OCI-M2 (cell line): ENCODE measurements around the gene SCN5A.

Source experiments
- DNase-seq: peaks from one replicate; lab custom pipeline; 2025; ENCODE audit not compliant: unreplicated experiment; lab: John Stamatoyannopoulos, UW

Gene SCN5A

GRCh38 chr3:38563070-38563885 is 86.2 kb downstream of the SCN5A start:
- no peak for DNase-seq

- no peak for DNase-seq
These were observed 87.0 kb downstream of the SCN5A start for GRCh38 chr3:38562467-38562925.

GRCh38 chr3:38561746-38562466 is 87.6 kb downstream of the SCN5A start:
- DNase-seq: no peak

GRCh38 chr3:38560996-38561717 is 88.3 kb downstream of the SCN5A start:
- DNase-seq: no peak

- DNase-seq: no peak
These were observed 89.2 kb downstream of the SCN5A start for GRCh38 chr3:38560284-38560683.

- no peak for DNase-seq
These were observed 90.6 kb downstream of the SCN5A start for GRCh38 chr3:38558864-38559263.

GRCh38 chr3:38556640-38557358 is 92.7 kb downstream of the SCN5A start:
- no peak for DNase-seq

GRCh38 chr3:38555926-38556325 is 93.6 kb downstream of the SCN5A start:
- DNase-seq: no peak

GRCh38 chr3:38555149-38555840 is 94.2 kb downstream of the SCN5A start:
- DNase-seq: no peak

- DNase-seq: no peak
These were observed 95.2 kb downstream of the SCN5A start for GRCh38 chr3:38554127-38554827.

- no peak for DNase-seq
These were observed 96.4 kb downstream of the SCN5A start for GRCh38 chr3:38553071-38553470.

GRCh38 chr3:38552364-38552763 is 97.1 kb downstream of the SCN5A start:
- no peak for DNase-seq

GRCh38 chr3:38551026-38551832 is 98.3 kb downstream of the SCN5A start:
- DNase-seq: no peak

- no peak for DNase-seq
These were observed 99.3 kb downstream of the SCN5A start for GRCh38 chr3:38549957-38550840.

- DNase-seq: no peak
These were observed 100.0 kb downstream of the SCN5A start for GRCh38 chr3:38549486-38549885.

GRCh38 chr3:38549082-38549481 is 100.4 kb downstream of the SCN5A start:
- no peak for DNase-seq

GRCh38 chr3:38548154-38548931 is 101.1 kb downstream of the SCN5A start:
- DNase-seq: no peak
